IPS-18c (cell line): ENCODE measurements around the gene SRCIN1.
A peak's percentile ranks its signal among the peaks of the same experiment; 100 is the strongest.

Source experiments
- H3K4me3 ChIP-seq: 2 replicates; pipeline ENCODE4 v1.7.0; 2013; ENCODE audit warnings: low read depth, mild to moderate bottlenecking, low read length, moderate library complexity; ENCODE audit not compliant: insufficient read depth
- H3K9me3 ChIP-seq: one replicate; pipeline ENCODE4 v1.6.1; 2013; ENCODE audit warnings: mild to moderate bottlenecking, low read length, moderate library complexity; ENCODE audit not compliant: control insufficient read depth, insufficient read depth

Gene SRCIN1

GRCh38 chr17:38619451-38619795 is 13.7 kb upstream of the SRCIN1 start:
- Histone ChIP-seq H3K4me3 (no peak overlapping the region), H3K9me3 (no peaks in the 10 kb centered on the region)

GRCh38 chr17:38617967-38618760 is 12.4 kb upstream of the SRCIN1 start:
- Histone ChIP-seq H3K9me3 (no peaks in the 10 kb centered on the region), H3K4me3 (no peak overlapping the region)

GRCh38 chr17:38617074-38617860 is 11.5 kb upstream of the SRCIN1 start:
- Histone ChIP-seq H3K9me3 (no peaks in the 10 kb centered on the region), H3K4me3 (no peak overlapping the region)

GRCh38 chr17:38616361-38616760 is 10.6 kb upstream of the SRCIN1 start:
- Histone ChIP-seq H3K4me3 (no peak overlapping the region), H3K9me3 (no peaks in the 10 kb centered on the region)

- no peaks in the 10 kb centered on the region for H3K9me3 ChIP-seq
- no peak overlapping the region; the same call in 1 of the 2 replicates for H3K4me3 ChIP-seq
Measured at GRCh38 chr17:38613981-38614779, 8.4 kb upstream of the SRCIN1 start.

- Histone ChIP-seq H3K4me3 (no peak overlapping the region; the same call in 1 of the 2 replicates), H3K9me3 (no peaks in the 10 kb centered on the region)
Measured at GRCh38 chr17:38613525-38613980, 7.8 kb upstream of the SRCIN1 start.

- H3K9me3 ChIP-seq: no peaks in the 10 kb centered on the region
- H3K4me3 ChIP-seq: no peak overlapping the region
Measured at GRCh38 chr17:38611872-38612376, 6.2 kb upstream of the SRCIN1 start.

GRCh38 chr17:38611070-38611786 is 5.5 kb upstream of the SRCIN1 start:
- Histone ChIP-seq H3K9me3 (no peaks in the 10 kb centered on the region), H3K4me3 (no peak overlapping the region)

- Histone ChIP-seq H3K9me3 (no peaks in the 10 kb centered on the region), H3K4me3 (0 out of 2 replicates have a peak overlapping the region, but pooled peaks have one; percentile 2)
Measured at GRCh38 chr17:38609280-38610031, 3.7 kb upstream of the SRCIN1 start.

GRCh38 chr17:38608648-38609047 is 2.9 kb upstream of the SRCIN1 start:
- H3K4me3 ChIP-seq: no peak overlapping the region
- no peaks in the 10 kb centered on the region for H3K9me3 ChIP-seq

- peak overlapping the region; percentile 56 for H3K4me3 ChIP-seq
- no peaks in the 10 kb centered on the region for H3K9me3 ChIP-seq
Measured at GRCh38 chr17:38606646-38607611, 1.2 kb upstream of the SRCIN1 start.

- Histone ChIP-seq H3K4me3 (peak overlapping the region; percentile 46), H3K9me3 (no peaks in the 10 kb centered on the region)
Measured at GRCh38 chr17:38605411-38605840, 326 bp downstream of the SRCIN1 start.

GRCh38 chr17:38604479-38605403 is 1.0 kb downstream of the SRCIN1 start:
- peak overlapping the region; percentile 46 for H3K4me3 ChIP-seq
- no peaks in the 10 kb centered on the region for H3K9me3 ChIP-seq

GRCh38 chr17:38603786-38604478 is 1.8 kb downstream of the SRCIN1 start:
- peak overlapping the region; percentile 40 for H3K4me3 ChIP-seq
- H3K9me3 ChIP-seq: no peaks in the 10 kb centered on the region
